Measurements from ENCODE around the gene OR6M1. TPM values are rescaled to one million over a fixed set of nuclear protein-coding genes. Genes with fewer than 3 reads are reported as not detected.

OR6M1 gene
- total and polyA plus RNA-seq, 9 of the 15 experiments (the other 6 are each of a cell fraction or from before 2014, with no cell fraction given) = not detected

- DNase-seq (ENCODE audit: extremely low read depth in 1 of 4, low spot score in 3 of 4) = no peak
- FAIRE-seq = no peak
These were observed 45.3 kb downstream of the OR6M1 start for GRCh38 chr11:123760894-123761293.

DNA sequence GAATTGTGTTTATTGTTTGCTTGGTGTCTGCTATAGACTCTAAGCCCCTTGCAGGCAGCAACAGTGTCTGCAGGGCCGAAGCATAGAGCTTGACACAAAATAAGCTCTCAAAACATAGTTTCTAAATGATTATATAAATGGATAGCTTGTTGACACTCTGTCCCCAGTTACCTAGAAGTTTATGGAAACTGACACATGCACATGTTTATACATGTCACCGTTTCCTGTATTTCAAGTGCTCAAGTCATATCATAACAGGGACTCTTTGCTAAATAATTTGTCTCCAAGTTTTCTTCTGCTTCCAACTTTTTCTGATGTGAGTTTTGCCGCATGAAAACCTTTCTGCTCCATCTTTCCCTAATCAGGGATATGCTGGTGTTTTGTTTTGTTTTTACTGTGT is 48.2 kb downstream of the OR6M1 start:
- no peak for ATAC-seq
- H4K20me1 ChIP-seq (replicated peaks; ENCODE audit: control insufficient read depth, insufficient read depth, low read length) = no peaks in the 10 kb centered on the region
- CTCF ChIA-PET (ENCODE audit: low intra/inter-chr PET ratio) = no interaction called here
- no peak for DNase-seq (ENCODE audit: extremely low read depth in 1 of 4, low spot score in 3 of 4)
- H3K36me3 ChIP-seq (ENCODE audit: control insufficient read depth, insufficient read depth, low read length) = no peaks in the 10 kb centered on the region
- WGBS (ENCODE audit: insufficient coverage, low coverage, missing lambda C conversion rate) = 0% methylated on average over 3 of the region's 3 CpGs
- no peak overlapping the region for H3K4me3 ChIP-seq
- H3K27me3 ChIP-seq (ENCODE audit: control insufficient read depth in 2 of 2, insufficient read depth in 2 of 2, low read length in 2 of 2) = peaks cover 6 to 8% of the 10 kb centered on the region in 2 experiments; a peak in 4 of 5 replicates
- H3K9me1 ChIP-seq (ENCODE audit: control insufficient read depth, insufficient read depth, low read length) = no peaks in the 10 kb centered on the region
- H2AFZ ChIP-seq (ENCODE audit: low read depth, low read length) = no peak overlapping the region
- H3K27ac ChIP-seq (ENCODE audit: extremely low read depth, low read depth, low read length) = no peak overlapping the region
- no peaks in the 10 kb centered on the region for H3K9me3 ChIP-seq (replicated peaks; ENCODE audit: control insufficient read depth, insufficient read depth, low read depth, low read length)
- no peak for TF ChIP-seq DPF2 (IDR thresholded peaks at IDR 0.05)
- no peak for TF ChIP-seq RFX1 (IDR thresholded peaks at IDR 0.05)
- no peak for TF ChIP-seq CREM (IDR thresholded peaks at IDR 0.05; ENCODE audit: low read depth)
- TF ChIP-seq E2F8 (IDR thresholded peaks at IDR 0.05; ENCODE audit: low read depth, partially characterized antibody) = no peak
- TF ChIP-seq MAFK (IDR thresholded peaks at IDR 0.05; ENCODE audit: low read length) = no peak
- no peak for TF ChIP-seq KDM4B (IDR thresholded peaks at IDR 0.05; ENCODE audit: borderline replicate concordance in 2 of 2, low read depth in 1 of 2)
- no TSS peak for BruUV-seq (replicated peaks)
- no peaks in the 10 kb centered on the region for H3K79me2 ChIP-seq (ENCODE audit: control insufficient read depth, insufficient read depth, low read length)
- H3K4me1 ChIP-seq (replicated peaks in 1 of 2; ENCODE audit: control insufficient read depth in 2 of 2, insufficient read depth in 2 of 2, low read length in 2 of 2) = no peaks in the 10 kb centered on the region
- H3K4me2 ChIP-seq (ENCODE audit: insufficient read depth, low read length) = no peak overlapping the region
- intact Hi-C loops (cut with micrococcal nuclease) (no loop called here), in situ Hi-C loops (cut with MboI) (no loop called here)
- POLR2A ChIA-PET = interaction anchor here (1.3 kb wide), 1 partner anchor 11 kb away, joined by 3 read pairs; no protein-coding TSS in a partner anchor
- no peak for FAIRE-seq
- H3K9ac ChIP-seq (ENCODE audit: insufficient read depth in 1 of 2, low read depth in 2 of 2, low read length in 2 of 2) = no peak overlapping the region

More at GRCh38 chr11:123760894-123761293, 45.3 kb downstream of the OR6M1 start:
- in situ Hi-C loops (cut with MboI) (no loop called here), intact Hi-C loops (cut with micrococcal nuclease) (no loop called here)
- Histone ChIP-seq H3K27me3 (ENCODE audit: control insufficient read depth in 2 of 2, insufficient read depth in 2 of 2, low read length in 2 of 2) (peaks cover 6 to 8% of the 10 kb centered on the region in 2 experiments; a peak in 4 of 5 replicates), H3K4me3 (no peak overlapping the region), H3K4me2 (ENCODE audit: insufficient read depth, low read length) (no peak overlapping the region), H3K4me1 (replicated peaks in 1 of 2; ENCODE audit: control insufficient read depth in 2 of 2, insufficient read depth in 2 of 2, low read length in 2 of 2) (no peaks in the 10 kb centered on the region), H3K79me2 (ENCODE audit: control insufficient read depth, insufficient read depth, low read length) (no peaks in the 10 kb centered on the region), H4K20me1 (replicated peaks; ENCODE audit: control insufficient read depth, insufficient read depth, low read length) (no peaks in the 10 kb centered on the region), H3K36me3 (ENCODE audit: control insufficient read depth, insufficient read depth, low read length) (no peaks in the 10 kb centered on the region), H3K27ac (ENCODE audit: extremely low read depth, low read depth, low read length) (no peak overlapping the region), H3K9me3 (replicated peaks; ENCODE audit: control insufficient read depth, insufficient read depth, low read depth, low read length) (no peaks in the 10 kb centered on the region), H2AFZ (ENCODE audit: low read depth, low read length) (no peak overlapping the region), H3K9ac (ENCODE audit: insufficient read depth in 1 of 2, low read depth in 2 of 2, low read length in 2 of 2) (no peak overlapping the region), H3K9me1 (ENCODE audit: control insufficient read depth, insufficient read depth, low read length) (no peaks in the 10 kb centered on the region)
- WGBS (ENCODE audit: insufficient coverage, low coverage, missing lambda C conversion rate) = 0% methylated on average over 1 of the region's 1 CpG
- BruUV-seq (replicated peaks) = no TSS peak
- TF ChIP-seq TFAP4 (CRISPR knock-in tag; IDR thresholded peaks at IDR 0.05; ENCODE audit: borderline replicate concordance) (no peak), ZNF316 (IDR thresholded peaks at IDR 0.05) (0 out of 2 replicates have a peak, but pooled peaks have one; percentile 4)
- ATAC-seq = no peak
- POLR2A ChIA-PET = no interaction called here
- CTCF ChIA-PET (ENCODE audit: low intra/inter-chr PET ratio) = no interaction called here

Measured in K562 (cell line).